Measurements from ENCODE around the gene RIPK1.

Gene RIPK1

DNA sequence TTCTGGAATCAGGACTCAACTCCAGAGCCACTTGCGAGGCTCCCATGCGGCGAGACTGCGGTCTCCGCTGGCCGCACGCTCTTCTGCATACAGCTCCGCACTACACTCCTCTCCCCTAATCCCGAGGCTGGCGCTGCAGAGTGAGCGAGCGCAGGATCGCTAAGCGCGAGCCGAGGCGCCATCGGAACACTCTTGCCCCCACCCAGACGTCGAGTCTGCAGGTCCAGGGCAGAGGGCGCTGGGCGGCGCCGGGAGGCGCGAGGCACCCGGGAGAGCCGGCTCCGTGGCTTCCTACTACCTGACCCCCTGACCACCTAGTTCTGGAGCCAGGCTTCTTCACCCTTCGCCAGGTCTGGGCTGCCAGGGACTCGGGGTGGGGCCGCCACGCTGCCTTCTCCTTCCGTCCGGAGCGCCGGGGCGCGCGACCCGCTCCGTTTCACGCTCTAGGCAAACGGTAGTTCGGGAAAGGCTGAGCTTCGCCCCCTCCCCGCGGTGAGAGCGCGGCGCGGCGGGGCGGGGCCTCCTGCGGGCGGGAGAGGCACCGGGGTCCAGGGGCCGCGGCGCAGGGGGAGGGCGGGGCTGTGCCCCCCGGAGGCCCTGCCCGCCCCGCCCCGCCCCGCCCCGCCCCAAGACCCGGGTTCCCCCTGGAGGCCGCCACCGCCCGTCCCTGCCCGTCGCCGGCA, 94.4 kb downstream of the RIPK1 start:
- no peak for DNase-seq (ENCODE audit: low read depth)
- peak overlapping the region; percentile 66 for H3K4me3 ChIP-seq (ENCODE audit: control insufficient read depth, low read depth, low read length)
- TF ChIP-seq, protein P1, sequence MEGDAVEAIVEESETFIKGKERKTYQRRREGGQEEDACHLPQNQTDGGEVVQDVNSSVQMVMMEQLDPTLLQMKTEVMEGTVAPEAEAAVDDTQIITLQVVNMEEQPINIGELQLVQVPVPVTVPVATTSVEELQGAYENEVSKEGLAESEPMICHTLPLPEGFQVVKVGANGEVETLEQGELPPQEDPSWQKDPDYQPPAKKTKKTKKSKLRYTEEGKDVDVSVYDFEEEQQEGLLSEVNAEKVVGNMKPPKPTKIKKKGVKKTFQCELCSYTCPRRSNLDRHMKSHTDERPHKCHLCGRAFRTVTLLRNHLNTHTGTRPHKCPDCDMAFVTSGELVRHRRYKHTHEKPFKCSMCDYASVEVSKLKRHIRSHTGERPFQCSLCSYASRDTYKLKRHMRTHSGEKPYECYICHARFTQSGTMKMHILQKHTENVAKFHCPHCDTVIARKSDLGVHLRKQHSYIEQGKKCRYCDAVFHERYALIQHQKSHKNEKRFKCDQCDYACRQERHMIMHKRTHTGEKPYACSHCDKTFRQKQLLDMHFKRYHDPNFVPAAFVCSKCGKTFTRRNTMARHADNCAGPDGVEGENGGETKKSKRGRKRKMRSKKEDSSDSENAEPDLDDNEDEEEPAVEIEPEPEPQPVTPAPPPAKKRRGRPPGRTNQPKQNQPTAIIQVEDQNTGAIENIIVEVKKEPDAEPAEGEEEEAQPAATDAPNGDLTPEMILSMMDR (IDR thresholded peaks at IDR 0.05; ENCODE audit: control insufficient read depth, insufficient read depth, low read depth, low read length, missing control alignments): no peak

DNA sequence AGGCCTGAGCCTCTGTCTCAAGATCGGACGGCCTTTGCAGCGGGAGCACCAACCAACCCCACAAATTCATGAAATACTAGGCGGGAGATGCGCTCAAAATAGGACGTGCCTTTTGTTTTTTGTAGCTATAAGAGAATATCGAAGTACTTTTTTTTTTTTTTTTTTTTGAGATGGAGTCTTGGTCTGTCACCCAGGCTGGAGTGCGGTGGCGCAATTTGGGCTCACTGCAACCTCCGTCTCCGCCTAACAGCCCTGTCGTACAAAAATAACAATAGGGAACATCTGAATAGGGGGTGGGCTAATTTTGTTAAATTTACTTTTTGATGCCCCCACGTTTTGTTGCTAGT, 94.9 kb downstream of the RIPK1 start:
- no peak for DNase-seq (ENCODE audit: low read depth)

DNA sequence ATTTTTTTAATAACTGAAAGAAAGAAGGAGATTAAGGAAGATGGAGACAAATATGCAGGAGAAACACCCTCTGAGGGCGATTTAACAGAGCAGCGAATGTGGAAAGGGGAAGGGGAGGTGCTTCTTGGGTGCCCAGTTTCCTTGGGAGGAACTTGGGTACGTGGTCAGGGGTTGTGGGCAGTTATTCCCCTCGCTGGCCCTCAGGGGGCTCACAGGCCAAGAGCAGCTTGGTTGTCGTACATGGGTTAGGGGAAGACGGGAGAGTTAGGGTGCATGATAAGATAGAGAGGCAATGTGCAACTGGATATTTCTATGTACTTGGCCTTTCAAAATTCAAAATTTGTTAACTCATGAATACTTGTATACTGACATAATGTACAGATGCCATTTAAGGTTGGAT, 96.1 kb downstream of the RIPK1 start:
- no peak for DNase-seq (ENCODE audit: low read depth)
- TF ChIP-seq, protein P1 (IDR thresholded peaks at IDR 0.05; ENCODE audit: control insufficient read depth, insufficient read depth, low read depth, low read length, missing control alignments): no peak
- H3K4me3 ChIP-seq (ENCODE audit: control insufficient read depth, low read depth, low read length): no peak overlapping the region

More for the DNA sequence above, 94.9 kb downstream of the RIPK1 start:
- TF ChIP-seq, protein P1 (IDR thresholded peaks at IDR 0.05; ENCODE audit: control insufficient read depth, insufficient read depth, low read depth, low read length, missing control alignments): no peak
- peak overlapping the region; percentile 66 for H3K4me3 ChIP-seq (ENCODE audit: control insufficient read depth, low read depth, low read length)

Data from AG09309 (cell line).